Psoas muscle (tissue), 8 donors: ENCODE results near the gene WWC1. TPM values are rescaled to one million over a fixed set of nuclear protein-coding genes. Genes with fewer than 3 reads are reported as not detected.

Experiments used
- ATAC-seq, 4 donors: fragments of 200-7000 bp; cut with Tn5 transposase; one replicate each; pipeline ENCODE4 v1.9.1; 2020; ENCODE audit warnings: moderate library complexity in 3 of 4, mild to moderate bottlenecking in 2 of 4
- DNase-seq, 2 donors: peaks; one replicate each; pipeline ENCODE4 v3.0.0-alpha.2; 2020
- H3K27ac ChIP-seq: fragments of 200-600 bp; one replicate; pipeline ENCODE4 v1.8.0; 2022
- H3K27me3 ChIP-seq, 3 donors: fragments of 200-600 bp in 1 of 3; one replicate each; pipeline versions ENCODE4 v1.6.1 to v1.8.0; 2013 to 2022; ENCODE audit warnings: low read length in 2 of 3, mild to moderate bottlenecking in 2 of 3, moderate library complexity in 1 of 3; ENCODE audit not compliant: insufficient read depth in 3 of 3
- H3K36me3 ChIP-seq, 2 donors: fragments of 200-600 bp in 1 of 2; one replicate each; pipeline versions ENCODE4 v1.6.1 to v1.8.0; 2013 to 2022; ENCODE audit warnings: low read depth in 1 of 2, mild to moderate bottlenecking in 1 of 2, moderate library complexity in 1 of 2; ENCODE audit not compliant: insufficient read depth in 1 of 2
- H3K4me1 ChIP-seq: fragments of 200-600 bp; one replicate; pipeline ENCODE4 v1.8.0; 2022
- H3K4me3 ChIP-seq: fragments of 200-600 bp; one replicate; pipeline ENCODE4 v1.8.0; 2022; ENCODE audit warnings: mild to moderate bottlenecking
- H3K9me3 ChIP-seq: fragments of 200-600 bp; one replicate; pipeline ENCODE4 v1.8.0; 2022
- WGBS, 3 donors: extraction: QIAGEN DNeasy Blood & Tissue Kit; methylation state at CpG; one replicate each; pipeline versions ENCODE4 v1.1.6 to v1.1.7; 2013; 5-methylcytosine and 5-hydroxymethylcytosine counted together
- intact Hi-C, 2 donors: fragments of 100-400 bp; cut with DNase I; formaldehyde crosslinking; loops; one replicate each; pipeline versions ENCODE4 v1.11.0 to v1.14.2; 2022
- polyA plus RNA-seq, 3 donors: library from polyadenylated mRNA; stranded (reverse); fragments of 200-250 nt; gene quantifications; one replicate each; pipeline ENCODE4 v1.2.3, GENCODE V29; 2013
- total RNA-seq, 4 donors: library from RNA; stranded (reverse); fragmentation: NEBNext Ultra II Directional in 2 of 4; extraction: Animal tissue kit (Norgen Biotek cat#: 25700) in 2 of 4; gene quantifications; one replicate each; pipeline versions ENCODE4 v1.2.1 to v1.2.4, GENCODE V29; 2021 to 2023
- TF ChIP-seq, protein P1 (sequence below): fragments of 200-600 bp; IDR thresholded peaks from one replicate; pipeline ENCODE4 v1.8.0; 2022; ENCODE audit warnings: antibody characterized with exemption
- donor health status: healthy with polysubstance abuse.
- donor health status: DM: no; HTN: no; CAD: no; lungs with moderate emphysema.
- donor health status: Bipolar disorder and iron deficiency.
- donor health status: healthy.
- donor health status: DM: yes; HTN: yes; CAD: no.
- donor health status: DM: no; HTN: no; CAD: no.
- donor health status: DM: no; HTN: no; CAD: no.
- donor health status: DM: yes; HTN: yes; CAD: no.

Gene WWC1
- total and polyA plus RNA-seq, 7 donors: 0.03 to 0.25 (median 0.08) TPM; not detected in 3

DNA sequence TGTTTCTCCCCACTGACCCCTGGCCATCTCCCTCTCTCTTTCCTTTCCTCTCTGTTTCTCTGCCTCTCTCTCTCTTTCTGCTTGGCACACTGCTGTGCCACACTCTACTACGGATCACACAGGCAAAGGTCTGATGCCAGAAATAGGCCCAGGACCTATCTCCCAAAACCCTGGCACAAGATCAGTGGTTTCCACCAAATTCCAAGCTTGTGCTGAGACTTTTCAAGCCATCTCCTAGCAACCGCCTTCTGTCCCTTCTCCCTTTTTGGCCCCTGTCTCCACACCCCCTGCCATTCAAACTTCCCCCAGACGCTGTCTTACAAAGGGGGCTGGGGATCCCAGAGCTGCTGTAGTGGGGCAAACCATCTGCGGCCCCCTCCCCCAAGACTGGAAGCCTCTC is 156.4 kb downstream of the WWC1 start:
- ATAC-seq (no peak), DNase-seq (no peak)
- Histone ChIP-seq H3K4me1 (no peaks in the 10 kb centered on the region), H3K27me3 (no peaks in the 10 kb centered on the region), H3K27ac (no peak overlapping the region), H3K36me3 (no peaks in the 10 kb centered on the region), H3K9me3 (no peaks in the 10 kb centered on the region), H3K4me3 (no peak overlapping the region)
- WGBS, 3 donors: 56 to 65% (median 63%) methylated on average over 4 of the region's 4 CpGs
- TF ChIP-seq, protein P1, sequence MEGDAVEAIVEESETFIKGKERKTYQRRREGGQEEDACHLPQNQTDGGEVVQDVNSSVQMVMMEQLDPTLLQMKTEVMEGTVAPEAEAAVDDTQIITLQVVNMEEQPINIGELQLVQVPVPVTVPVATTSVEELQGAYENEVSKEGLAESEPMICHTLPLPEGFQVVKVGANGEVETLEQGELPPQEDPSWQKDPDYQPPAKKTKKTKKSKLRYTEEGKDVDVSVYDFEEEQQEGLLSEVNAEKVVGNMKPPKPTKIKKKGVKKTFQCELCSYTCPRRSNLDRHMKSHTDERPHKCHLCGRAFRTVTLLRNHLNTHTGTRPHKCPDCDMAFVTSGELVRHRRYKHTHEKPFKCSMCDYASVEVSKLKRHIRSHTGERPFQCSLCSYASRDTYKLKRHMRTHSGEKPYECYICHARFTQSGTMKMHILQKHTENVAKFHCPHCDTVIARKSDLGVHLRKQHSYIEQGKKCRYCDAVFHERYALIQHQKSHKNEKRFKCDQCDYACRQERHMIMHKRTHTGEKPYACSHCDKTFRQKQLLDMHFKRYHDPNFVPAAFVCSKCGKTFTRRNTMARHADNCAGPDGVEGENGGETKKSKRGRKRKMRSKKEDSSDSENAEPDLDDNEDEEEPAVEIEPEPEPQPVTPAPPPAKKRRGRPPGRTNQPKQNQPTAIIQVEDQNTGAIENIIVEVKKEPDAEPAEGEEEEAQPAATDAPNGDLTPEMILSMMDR: no peak
- intact Hi-C loops: no loop called here

DNA sequence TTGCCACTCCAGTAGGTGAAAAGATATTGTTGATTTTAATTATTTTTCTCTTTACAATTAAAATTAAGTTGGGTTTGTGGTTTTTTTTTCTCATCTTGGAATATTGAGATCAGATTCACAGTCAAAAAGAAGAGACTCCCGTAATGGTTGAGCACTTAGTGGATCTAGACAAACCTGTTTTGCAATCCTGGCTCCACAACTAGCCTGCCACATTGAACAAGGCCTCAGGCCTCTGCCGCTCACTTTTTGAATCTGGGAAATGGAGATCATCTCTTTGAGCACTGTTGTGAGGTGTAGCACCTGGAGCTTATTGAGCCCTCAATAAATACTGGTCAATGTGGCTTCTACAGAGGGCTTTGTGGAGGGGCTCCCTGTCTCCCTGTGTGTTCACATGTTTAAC is 157.7 kb downstream of the WWC1 start:
- WGBS, 3 donors: 90 to 97% (median 92%) methylated on average over 2 of the region's 2 CpGs
- Histone ChIP-seq H3K27ac (no peak overlapping the region), H3K27me3 (no peaks in the 10 kb centered on the region), H3K4me1 (no peaks in the 10 kb centered on the region), H3K9me3 (no peaks in the 10 kb centered on the region), H3K36me3 (no peaks in the 10 kb centered on the region), H3K4me3 (no peak overlapping the region)
- DNase-seq (no peak), ATAC-seq (no peak)
- intact Hi-C loops: no loop called here
- TF ChIP-seq, protein P1: no peak

DNA sequence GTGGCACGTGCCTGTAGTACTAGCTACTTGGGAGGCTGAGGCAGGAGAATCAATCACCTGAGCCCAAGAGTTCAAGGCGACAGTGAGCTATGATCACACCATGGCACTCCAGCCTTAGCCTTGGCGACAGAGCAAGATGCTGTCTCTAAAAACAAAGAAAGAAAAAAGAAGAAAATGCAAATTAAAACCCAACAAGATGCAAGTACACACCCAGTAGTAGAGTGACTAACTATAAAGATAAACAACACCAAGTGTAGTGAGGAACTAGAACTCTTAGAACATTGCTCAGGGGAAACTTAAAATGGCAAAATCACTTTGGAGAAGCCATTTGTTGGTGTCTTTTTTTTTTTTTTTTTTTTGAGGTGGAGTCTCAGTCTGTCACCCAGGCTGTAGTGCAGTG is 160.1 kb downstream of the WWC1 start:
- ATAC-seq (no peak), DNase-seq (no peak)
- H3K27me3 ChIP-seq: peaks cover 0 to 2% (median 0%) of the 10 kb centered on the region in 3 donors
- TF ChIP-seq, protein P1: no peak
- no peaks in the 10 kb centered on the region for H3K36me3 ChIP-seq
- no peaks in the 10 kb centered on the region for H3K4me1 ChIP-seq
- H3K27ac ChIP-seq: no peak overlapping the region
- intact Hi-C loops: no loop called here
- no peaks in the 10 kb centered on the region for H3K9me3 ChIP-seq
- 80 to 86% (median 81%) methylated on average over 3 of the region's 3 CpGs for WGBS, 3 donors
- no peak overlapping the region for H3K4me3 ChIP-seq

DNA sequence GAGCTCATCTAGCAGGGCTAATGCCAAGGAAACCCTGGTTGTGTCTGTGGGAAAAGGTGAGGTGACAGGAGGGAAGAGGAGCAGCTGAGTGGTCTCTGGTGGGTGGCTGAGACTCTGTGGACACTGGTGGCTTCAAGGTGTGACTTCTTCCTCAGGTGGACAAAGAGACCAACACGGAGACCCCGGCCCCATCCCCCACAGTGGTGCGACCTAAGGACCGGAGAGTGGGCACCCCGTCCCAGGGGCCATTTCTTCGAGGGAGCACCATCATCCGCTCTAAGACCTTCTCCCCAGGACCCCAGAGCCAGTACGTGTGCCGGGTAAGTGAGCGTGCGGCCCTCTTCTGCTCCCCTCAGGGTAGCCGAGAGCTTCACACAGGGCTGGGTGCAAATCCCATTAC is 163.8 kb downstream of the WWC1 start:
- H3K4me3 ChIP-seq: no peak overlapping the region
- H3K4me1 ChIP-seq: no peaks in the 10 kb centered on the region
- H3K9me3 ChIP-seq: no peaks in the 10 kb centered on the region
- H3K27ac ChIP-seq: no peak overlapping the region
- H3K27me3 ChIP-seq: peaks cover 0 to 4% (median 0%) of the 10 kb centered on the region in 3 donors
- TF ChIP-seq, protein P1: no peak
- intact Hi-C loops: no loop called here
- ATAC-seq (no peak), DNase-seq (no peak)
- WGBS, 3 donors: 86 to 91% (median 87%) methylated on average over 12 of the region's 12 CpGs
- H3K36me3 ChIP-seq: no peaks in the 10 kb centered on the region

DNA sequence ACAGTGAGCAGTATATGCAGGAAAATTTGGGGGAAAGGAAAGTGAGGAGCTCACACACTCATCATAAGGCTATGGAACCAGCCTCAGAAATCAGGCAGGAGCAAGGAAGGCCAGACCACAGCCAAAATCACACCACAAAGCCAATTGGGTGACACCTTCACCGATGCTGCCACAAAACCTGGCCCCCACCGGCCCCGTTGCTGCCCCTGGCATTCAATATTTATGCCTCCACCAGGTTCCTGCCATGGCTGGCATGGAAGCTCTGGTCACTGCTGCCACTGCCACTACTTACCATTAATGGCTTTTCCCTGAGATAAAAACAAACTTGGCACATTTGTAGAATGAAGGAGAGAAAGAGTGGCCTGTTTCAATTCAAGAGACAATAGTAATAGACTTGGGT is 166.1 kb downstream of the WWC1 start:
- Histone ChIP-seq H3K36me3 (no peaks in the 10 kb centered on the region), H3K27ac (no peak overlapping the region), H3K4me1 (no peaks in the 10 kb centered on the region), H3K27me3 (peaks cover 0 to 4% (median 0%) of the 10 kb centered on the region in 3 donors), H3K9me3 (no peaks in the 10 kb centered on the region), H3K4me3 (no peak overlapping the region)
- WGBS, 3 donors: 92 to 100% (median 96%) methylated on average over 3 of the region's 3 CpGs
- DNase-seq: no peak
- intact Hi-C loops: no loop called here
- ATAC-seq: no peak
- TF ChIP-seq, protein P1: no peak
